Psoas muscle (tissue), 8 donors: ENCODE data around the gene CLEC11A. TPM values are rescaled to one million over a fixed set of nuclear protein-coding genes. Genes with fewer than 3 reads are reported as not detected.
A peak's percentile ranks its signal among the peaks of the same experiment; 100 is the strongest.

Source experiments
- ATAC-seq, 4 donors: fragments of 200-7000 bp; cut with Tn5 transposase; one replicate each; pipeline ENCODE4 v1.9.1; 2020; ENCODE audit warnings: moderate library complexity in 3 of 4, mild to moderate bottlenecking in 2 of 4
- DNase-seq, 2 donors: peaks; one replicate each; pipeline ENCODE4 v3.0.0-alpha.2; 2020
- H3K27ac ChIP-seq: fragments of 200-600 bp; one replicate; pipeline ENCODE4 v1.8.0; 2022
- H3K27me3 ChIP-seq, 3 donors: fragments of 200-600 bp in 1 of 3; one replicate each; pipeline versions ENCODE4 v1.6.1 to v1.8.0; 2013 to 2022; ENCODE audit warnings: low read length in 2 of 3, mild to moderate bottlenecking in 2 of 3, moderate library complexity in 1 of 3; ENCODE audit not compliant: insufficient read depth in 3 of 3
- H3K36me3 ChIP-seq, 2 donors: fragments of 200-600 bp in 1 of 2; one replicate each; pipeline versions ENCODE4 v1.6.1 to v1.8.0; 2013 to 2022; ENCODE audit warnings: low read depth in 1 of 2, mild to moderate bottlenecking in 1 of 2, moderate library complexity in 1 of 2; ENCODE audit not compliant: insufficient read depth in 1 of 2
- H3K4me1 ChIP-seq: fragments of 200-600 bp; one replicate; pipeline ENCODE4 v1.8.0; 2022
- H3K4me3 ChIP-seq: fragments of 200-600 bp; one replicate; pipeline ENCODE4 v1.8.0; 2022; ENCODE audit warnings: mild to moderate bottlenecking
- H3K9me3 ChIP-seq: fragments of 200-600 bp; one replicate; pipeline ENCODE4 v1.8.0; 2022
- CTCF ChIP-seq: fragments of 200-600 bp; IDR thresholded peaks from one replicate; pipeline ENCODE4 v1.8.0; 2022; ENCODE audit warnings: antibody characterized with exemption
- WGBS, 3 donors: extraction: QIAGEN DNeasy Blood & Tissue Kit; methylation state at CpG; one replicate each; pipeline versions ENCODE4 v1.1.6 to v1.1.7; 2013; 5-methylcytosine and 5-hydroxymethylcytosine counted together
- intact Hi-C, 2 donors: fragments of 100-400 bp; cut with DNase I; formaldehyde crosslinking; loops; one replicate each; pipeline versions ENCODE4 v1.11.0 to v1.14.2; 2022
- polyA plus RNA-seq, 3 donors: library from polyadenylated mRNA; stranded (reverse); fragments of 200-250 nt; gene quantifications; one replicate each; pipeline ENCODE4 v1.2.3, GENCODE V29; 2013
- total RNA-seq, 4 donors: library from RNA; stranded (reverse); fragmentation: NEBNext Ultra II Directional in 2 of 4; extraction: Animal tissue kit (Norgen Biotek cat#: 25700) in 2 of 4; gene quantifications; one replicate each; pipeline versions ENCODE4 v1.2.1 to v1.2.4, GENCODE V29; 2021 to 2023
- donor health status: healthy with polysubstance abuse.
- donor health status: DM: no; HTN: no; CAD: no; lungs with moderate emphysema.
- donor health status: Bipolar disorder and iron deficiency.
- donor health status: healthy.
- donor health status: DM: yes; HTN: yes; CAD: no.
- donor health status: DM: no; HTN: no; CAD: no.
- donor health status: DM: no; HTN: no; CAD: no.
- donor health status: DM: yes; HTN: yes; CAD: no.

CLEC11A gene
- total and polyA plus RNA-seq, 7 donors, result 0.83 to 4.5 (median 1.7) TPM

- TF ChIP-seq CTCF, result no peak
- H3K4me1 ChIP-seq, result no peaks in the 10 kb centered on the region
- H3K27me3 ChIP-seq, result peaks cover 0 to 83% (median 17%) of the 10 kb centered on the region in 3 donors
- no peaks in the 10 kb centered on the region for H3K36me3 ChIP-seq
- DNase-seq (no peak), ATAC-seq (no peak)
- intact Hi-C loops, result no loop called here
- H3K4me3 ChIP-seq, result peak within 1 kb of the TSS; percentile 32
- WGBS, 3 donors, result 4 to 5% methylated on average over 13 to 40 of the region's 47 CpGs; no CpG with 5 or more reads in 1 of the 3 donors
- no peaks in the 10 kb centered on the region for H3K9me3 ChIP-seq
- no peak within 1 kb of the TSS for H3K27ac ChIP-seq
Observed at GRCh38 chr19:50719566-50719965, 3.6 kb upstream of the CLEC11A start, which contains the start of gene SHANK1. SHANK1 (minus strand) TSS chr19:50719802; CDS start chr19:50716919, 2,883 bp downstream.

DNA sequence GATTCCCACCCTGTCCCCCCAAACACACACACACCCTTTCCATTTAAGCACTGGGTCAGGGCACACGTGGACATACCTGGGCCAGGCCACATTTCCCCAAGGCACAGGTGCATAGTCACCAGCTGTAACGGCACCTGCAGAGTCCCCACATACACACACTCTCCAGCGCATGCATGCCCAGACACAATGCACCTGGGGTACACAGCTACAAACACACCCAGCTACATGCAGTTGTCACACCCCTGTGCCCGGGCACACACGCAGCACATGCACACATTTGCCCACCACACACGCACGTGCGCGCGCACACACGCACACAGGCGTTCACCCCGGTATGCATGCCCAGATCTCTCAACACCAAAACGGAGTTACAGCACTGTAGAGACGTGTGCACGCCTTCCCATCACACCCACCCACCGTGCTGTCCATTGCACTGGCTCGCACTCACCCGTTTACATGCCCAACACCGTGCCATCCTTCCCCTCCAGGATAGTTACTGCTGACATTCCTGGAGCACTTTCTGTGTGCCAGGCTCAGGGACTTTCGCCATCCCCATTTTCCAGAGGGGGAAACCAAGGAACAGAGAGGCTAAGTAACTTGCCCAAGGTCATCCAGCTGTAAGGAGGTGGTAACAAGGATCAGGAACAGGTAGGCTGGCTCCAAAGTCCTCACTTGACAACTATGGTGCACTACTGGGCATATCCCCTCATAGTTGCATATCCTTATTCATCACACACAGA is 2.8 kb upstream of the CLEC11A start:
- no peak for DNase-seq
- Histone ChIP-seq H3K27me3 (peaks cover 0 to 85% (median 22%) of the 10 kb centered on the region in 3 donors), H3K27ac (no peak overlapping the region)

DNA sequence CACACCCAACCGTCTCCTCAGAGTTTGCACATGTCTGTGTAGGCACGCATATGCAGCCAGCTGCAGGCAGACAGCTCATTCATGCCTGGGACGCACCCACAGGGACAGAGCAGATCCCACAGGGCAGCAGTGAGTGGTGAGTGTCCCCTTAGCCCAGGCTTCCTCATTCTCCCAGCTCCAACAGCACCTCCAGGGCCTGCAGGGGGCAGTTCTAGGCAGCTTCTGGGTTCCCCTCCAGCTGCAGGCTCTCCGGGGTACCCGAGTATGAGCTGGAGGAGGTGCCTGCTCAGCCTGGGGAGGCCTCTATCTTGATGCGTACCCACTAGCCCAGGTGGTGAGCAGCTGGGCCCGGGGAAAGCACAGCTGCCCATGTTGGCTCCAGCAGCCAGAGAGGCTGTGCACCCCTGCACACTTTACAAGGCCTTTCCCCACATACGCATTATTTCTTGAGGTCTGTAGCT is 2.2 kb upstream of the CLEC11A start:
- H3K27ac ChIP-seq, result no peak overlapping the region
- ATAC-seq (no peak), DNase-seq (no peak)
- TF ChIP-seq CTCF, result no peak
- H3K4me1 ChIP-seq, result no peaks in the 10 kb centered on the region
- intact Hi-C loops, result no loop called here
- WGBS, 3 donors, result 39 to 56% (median 46%) methylated on average over 8 of the region's 8 CpGs
- H3K4me3 ChIP-seq, result no peak overlapping the region
- H3K27me3 ChIP-seq, result peaks cover 0 to 87% (median 22%) of the 10 kb centered on the region in 3 donors
- H3K9me3 ChIP-seq, result no peaks in the 10 kb centered on the region
- H3K36me3 ChIP-seq, result no peaks in the 10 kb centered on the region

More for the DNA sequence above, 2.8 kb upstream of the CLEC11A start:
- 55 to 57% (median 57%) methylated on average over 21 of the region's 21 CpGs for WGBS, 3 donors
- ATAC-seq, result no peak
- Histone ChIP-seq H3K4me1 (no peaks in the 10 kb centered on the region), H3K4me3 (no peak overlapping the region), H3K9me3 (no peaks in the 10 kb centered on the region), H3K36me3 (no peaks in the 10 kb centered on the region)
- intact Hi-C loops, result no loop called here
- no peak for TF ChIP-seq CTCF

- DNase-seq (peak in 1 of 2 donors; percentile 35), ATAC-seq (no peak)
- intact Hi-C loops, result no loop called here
- Histone ChIP-seq H3K36me3 (no peaks in the 10 kb centered on the region), H3K27me3 (peaks cover 0 to 85% (median 19%) of the 10 kb centered on the region in 3 donors), H3K27ac (no peak overlapping the region), H3K4me1 (no peaks in the 10 kb centered on the region), H3K9me3 (no peaks in the 10 kb centered on the region), H3K4me3 (no peak overlapping the region)
- WGBS, 3 donors, result 38 to 44% (median 44%) methylated on average over 10 of the region's 10 CpGs
- TF ChIP-seq CTCF, result no peak
Observed at GRCh38 chr19:50721441-50722137, 1.6 kb upstream of the CLEC11A start.
